Naive thymus-derived CD8-positive, alpha-beta T cell (primary cell): ENCODE results near the gene LNP1. TPM values are rescaled to one million over a fixed set of nuclear protein-coding genes. Genes with fewer than 3 reads are reported as not detected.

Experiments
- ATAC-seq, 2 donors: fragments of 150-1000 bp; cut with Tn5 transposase in 1 of 2; sonication (Bioruptor Pico), chemical (Tn5 transposase) in 1 of 2; 1 replicate in 1 of 2; 2 replicates in 1 of 2; pipeline ENCODE4 v1.10.0; 2021; ENCODE audit warnings: mild to moderate bottlenecking in 2 of 2, moderate library complexity in 2 of 2
- POLR2A ChIA-PET: fragments of 350-600 bp; sonication (Branson Sonifier 250); formaldehyde crosslinking; loops from one replicate; lab custom pipeline; 2021; ENCODE audit warnings: antibody characterized with exemption; lab: Charles Lee
- DNase-seq, 10 donors: peaks; one replicate each; pipeline versions ENCODE4 v3.0.0 to v3.0.0-alpha.2; 2020 to 2022
- H3K27ac Mint-ChIP-seq, 10 donors: one replicate each; pipeline ENCODE4 v1.8.0; 2020 to 2022; ENCODE audit warnings: mild to moderate bottlenecking in 10 of 10, mixed read lengths in 10 of 10, moderate library complexity in 4 of 10, inconsistent platforms in 1 of 10
- H3K27me3 Mint-ChIP-seq, 5 donors: one replicate each; pipeline ENCODE4 v1.8.0; 2021 to 2022; ENCODE audit warnings: mixed read lengths in 5 of 5
- H3K36me3 Mint-ChIP-seq, 3 donors: one replicate each; pipeline ENCODE4 v1.8.0; 2020 to 2022; ENCODE audit warnings: mixed read lengths in 3 of 3, mild to moderate bottlenecking in 2 of 3, inconsistent platforms in 1 of 3
- H3K4me1 Mint-ChIP-seq, 4 donors: one replicate each; pipeline ENCODE4 v1.8.0; 2021 to 2022; ENCODE audit warnings: mixed read lengths in 4 of 4
- H3K4me3 Mint-ChIP-seq, 10 donors: one replicate each; pipeline ENCODE4 v1.8.0; 2020 to 2022; ENCODE audit warnings: mild to moderate bottlenecking in 10 of 10, mixed read lengths in 10 of 10, moderate library complexity in 6 of 10, inconsistent platforms in 1 of 10
- H3K9me3 Mint-ChIP-seq, 9 donors: one replicate each; pipeline ENCODE4 v1.8.0; 2020 to 2022; ENCODE audit warnings: mixed read lengths in 9 of 9, mild to moderate bottlenecking in 3 of 9, inconsistent platforms in 1 of 9, moderate library complexity in 1 of 9
- polyA plus RNA-seq, 3 donors: library from polyadenylated mRNA; unstranded; fragments of 300-500 nt; fragmentation: Illumina TruSeq; gene quantifications; one replicate each; pipeline ENCODE4 v1.2.3, GENCODE V29; 2021
- total RNA-seq, 8 experiments: library from RNA in 2 of 8; stranded (reverse) in 2 of 8; gene quantifications; one replicate each; pipeline ENCODE4 v1.2.3 and lab custom pipeline; 2021 to 2026

Gene LNP1
- total and polyA plus RNA-seq, 5 experiments from 2014 or later: 0.40 to 2.4 (median 2.0) TPM

DNA sequence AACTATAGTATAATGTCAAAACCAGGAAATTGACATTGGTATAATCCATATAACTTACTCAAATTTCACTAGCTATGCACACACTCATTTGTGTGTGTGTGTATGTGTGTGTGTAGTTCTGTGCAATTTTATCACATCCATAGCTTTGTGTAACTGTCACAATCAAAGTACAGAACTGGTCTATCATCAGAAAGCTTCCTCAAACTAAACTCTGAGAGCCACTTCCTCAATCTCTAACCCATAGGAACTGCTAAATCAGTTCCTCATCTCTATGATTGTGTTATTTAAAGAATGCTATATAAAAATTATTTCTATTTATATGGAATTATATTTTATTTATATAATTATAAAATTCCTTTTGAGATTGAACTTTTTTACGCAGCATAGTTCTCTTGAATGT is 18.1 kb downstream of the LNP1 start:
- no peak overlapping the region for H3K4me3 Mint-ChIP-seq
- peaks cover 0 to 4% (median 0%) of the 10 kb centered on the region in 5 donors for H3K27me3 Mint-ChIP-seq
- ATAC-seq (no peak), DNase-seq (no peak)
- H3K4me1 Mint-ChIP-seq: peaks cover 0 to 6% (median under 1%) of the 10 kb centered on the region in 4 donors
- H3K27ac Mint-ChIP-seq: no peak overlapping the region
- peaks cover 0 to 8% (median 0%) of the 10 kb centered on the region in 3 donors for H3K36me3 Mint-ChIP-seq
- POLR2A ChIA-PET: no interaction called here
- peaks cover 0 to 21% (median 8%) of the 10 kb centered on the region in 9 donors for H3K9me3 Mint-ChIP-seq

DNA sequence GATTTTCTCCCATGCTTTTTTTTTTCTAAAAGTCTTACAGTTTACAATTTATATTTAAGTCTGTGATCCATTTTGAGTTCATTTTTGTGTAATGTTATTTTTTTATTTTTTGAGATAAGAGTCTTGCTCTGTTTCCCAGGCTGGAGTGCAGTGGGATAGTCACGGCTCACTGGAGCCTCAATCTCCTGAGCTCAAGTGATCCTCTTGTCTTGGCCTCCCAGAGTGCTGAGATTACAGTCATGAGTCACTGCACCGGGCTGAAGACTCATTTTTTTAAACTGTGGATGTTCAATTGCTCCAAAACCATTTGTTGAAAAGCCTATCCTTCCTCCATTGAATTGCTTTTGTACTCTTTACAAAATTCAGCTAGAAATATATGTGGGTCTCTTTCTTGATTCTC is 19.5 kb downstream of the LNP1 start:
- no peak overlapping the region for H3K27ac Mint-ChIP-seq
- H3K36me3 Mint-ChIP-seq: peaks cover 0 to 8% (median 0%) of the 10 kb centered on the region in 3 donors
- POLR2A ChIA-PET: no interaction called here

DNA sequence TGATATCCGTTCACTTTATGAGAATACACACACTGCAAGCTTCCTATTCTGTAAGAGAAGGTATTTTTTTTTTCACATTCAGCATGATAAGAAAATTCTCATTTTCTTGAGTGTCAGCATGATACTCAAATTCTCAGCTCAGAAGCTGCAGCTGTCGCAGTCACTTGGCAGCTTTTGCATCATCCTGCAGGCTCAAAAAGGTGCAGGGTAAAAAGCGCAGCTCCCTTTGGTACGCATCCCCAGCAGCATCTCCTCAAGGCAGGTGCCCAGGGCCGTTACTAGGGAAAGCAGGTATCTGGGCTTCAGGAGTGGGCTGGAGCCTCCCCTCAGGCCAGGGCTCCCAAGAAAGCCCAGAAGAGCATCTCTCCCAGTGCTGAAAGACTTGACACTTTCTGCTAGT is 22.3 kb downstream of the LNP1 start:
- Mint-ChIP-seq H3K9me3 (no peaks in the 10 kb centered on the region), H3K36me3 (peaks cover 0 to 4% (median 4%) of the 10 kb centered on the region in 3 donors), H3K27ac (no peak overlapping the region), H3K4me1 (peaks cover 0 to 6% (median under 1%) of the 10 kb centered on the region in 4 donors), H3K27me3 (peaks cover 0 to 9% (median 8%) of the 10 kb centered on the region in 5 donors), H3K4me3 (no peak overlapping the region)
- ATAC-seq (no peak), DNase-seq (no peak)
- POLR2A ChIA-PET: no interaction called here

More for the DNA sequence above, 19.5 kb downstream of the LNP1 start:
- Mint-ChIP-seq H3K4me1 (peaks cover 0 to 6% (median under 1%) of the 10 kb centered on the region in 4 donors), H3K27me3 (peaks cover 0 to 8% (median 5%) of the 10 kb centered on the region in 5 donors), H3K4me3 (no peak overlapping the region), H3K9me3 (peaks cover 0 to 10% (median 2%) of the 10 kb centered on the region in 9 donors)
- DNase-seq: no peak
- ATAC-seq: no peak

DNA sequence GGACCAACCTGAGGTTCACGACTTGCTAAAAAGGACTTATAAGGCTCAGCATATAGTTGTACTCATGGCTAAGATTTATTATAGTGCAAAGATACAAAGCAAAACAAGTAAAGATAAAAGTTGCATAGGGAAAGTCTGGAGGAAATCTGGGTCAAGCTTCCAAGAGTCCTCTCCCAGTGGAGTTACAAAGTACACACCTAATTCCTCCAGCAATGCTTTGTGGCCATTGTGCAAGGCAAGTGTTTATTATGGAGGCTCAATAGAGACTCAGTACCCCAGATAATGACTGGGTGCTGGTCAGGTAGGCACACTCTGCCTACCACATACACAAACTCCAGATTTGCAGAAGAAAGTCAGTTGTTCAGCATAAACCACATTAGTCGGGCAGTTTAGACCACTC is 22.9 kb downstream of the LNP1 start:
- Mint-ChIP-seq H3K36me3 (peaks cover 0 to 4% (median 4%) of the 10 kb centered on the region in 3 donors), H3K27me3 (peaks cover 0 to 9% (median 8%) of the 10 kb centered on the region in 5 donors), H3K9me3 (no peaks in the 10 kb centered on the region), H3K4me3 (no peak overlapping the region), H3K4me1 (peaks cover 0 to 4% (median 0%) of the 10 kb centered on the region in 4 donors), H3K27ac (no peak overlapping the region)
- DNase-seq: no peak
- POLR2A ChIA-PET: no interaction called here
- ATAC-seq: no peak

DNA sequence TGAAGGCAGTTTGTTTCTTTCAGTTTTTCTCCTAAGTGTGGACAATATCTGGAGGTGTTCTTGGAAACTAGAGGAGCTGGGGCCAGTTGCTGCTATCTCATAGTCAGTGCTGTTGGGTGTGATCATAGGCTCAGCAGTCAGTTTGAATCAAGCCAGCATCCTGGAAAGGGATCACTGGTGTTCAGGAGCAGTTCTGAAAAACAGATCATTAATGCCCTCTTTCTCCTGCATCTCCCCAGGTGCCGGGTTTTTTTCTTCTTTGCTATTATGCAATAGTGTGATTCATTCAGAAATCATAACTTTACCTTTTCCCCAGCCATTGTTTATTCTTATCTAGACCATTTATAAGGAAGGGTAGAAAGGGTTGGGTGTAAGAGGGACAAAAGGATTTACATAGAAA is 24.0 kb downstream of the LNP1 start:
- H3K27me3 Mint-ChIP-seq: peaks cover 0 to 9% (median 8%) of the 10 kb centered on the region in 5 donors

DNA sequence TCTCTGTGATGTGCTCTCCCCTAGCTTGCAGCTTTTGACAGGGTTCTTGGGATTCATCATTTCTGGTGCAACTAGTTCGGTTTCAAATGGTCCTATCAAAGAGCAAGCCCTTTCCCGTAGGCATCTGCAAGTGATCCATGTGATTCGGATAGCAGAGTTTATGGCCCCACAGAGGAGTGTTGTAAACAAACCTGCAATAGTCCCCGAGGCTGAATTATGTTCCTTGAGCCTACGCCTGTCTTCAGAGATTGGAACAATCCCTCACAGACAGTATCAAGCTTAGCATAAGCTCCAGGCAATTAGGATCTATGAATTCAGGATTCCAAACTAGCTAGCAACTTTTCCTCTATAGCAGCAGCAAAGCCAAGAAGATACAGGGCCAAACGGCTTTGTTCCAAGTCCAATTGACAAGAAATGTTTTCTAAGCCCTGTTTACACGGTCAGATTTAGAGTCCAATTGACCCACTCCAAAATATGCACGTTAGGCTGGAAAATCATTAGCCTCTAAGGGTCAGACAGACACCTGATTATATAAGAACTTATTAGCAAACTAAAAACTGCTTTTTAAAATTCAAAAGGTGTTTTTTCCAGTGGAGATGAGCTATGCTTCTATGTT is 24.8 kb downstream of the LNP1 start:
- POLR2A ChIA-PET: no interaction called here
- Mint-ChIP-seq H3K27me3 (peaks cover 0 to 9% (median 8%) of the 10 kb centered on the region in 5 donors), H3K27ac (no peak overlapping the region), H3K4me3 (no peak overlapping the region), H3K36me3 (peaks cover 0 to 4% (median 0%) of the 10 kb centered on the region in 3 donors), H3K4me1 (no peaks in the 10 kb centered on the region), H3K9me3 (no peaks in the 10 kb centered on the region)
- ATAC-seq (no peak), DNase-seq (no peak)

More for the DNA sequence above, 24.0 kb downstream of the LNP1 start:
- ATAC-seq (no peak), DNase-seq (no peak)
- no peaks in the 10 kb centered on the region for H3K9me3 Mint-ChIP-seq
- no peak overlapping the region for H3K4me3 Mint-ChIP-seq
- H3K36me3 Mint-ChIP-seq: peaks cover 0 to 4% (median 4%) of the 10 kb centered on the region in 3 donors
- H3K27ac Mint-ChIP-seq: peak overlapping the region in 1 of 10 donors; percentile 9
- POLR2A ChIA-PET: no interaction called here
- no peaks in the 10 kb centered on the region for H3K4me1 Mint-ChIP-seq

DNA sequence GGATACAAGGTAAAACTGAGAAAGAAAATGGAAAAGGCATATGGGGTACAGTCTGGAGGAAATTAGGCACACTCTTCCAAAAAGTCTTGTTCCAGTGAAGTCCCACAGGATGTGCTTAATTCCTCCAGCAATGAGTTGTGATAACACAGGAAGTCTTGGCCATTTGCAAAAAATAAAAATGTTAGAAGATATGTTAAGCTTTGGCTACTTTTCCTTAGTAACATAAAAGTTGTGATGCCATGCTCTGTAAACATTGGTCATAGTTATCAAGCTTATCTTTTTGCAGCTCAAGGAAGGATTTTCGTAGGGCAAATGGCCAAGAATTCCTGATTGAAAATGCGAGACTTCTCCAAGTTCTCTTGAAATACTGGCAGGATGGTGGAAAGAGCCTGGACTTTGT is 26.4 kb downstream of the LNP1 start:
- Mint-ChIP-seq H3K36me3 (peaks cover 0 to 4% (median 0%) of the 10 kb centered on the region in 3 donors), H3K27ac (no peak overlapping the region), H3K4me3 (no peak overlapping the region), H3K27me3 (peaks cover 0 to 9% (median 8%) of the 10 kb centered on the region in 5 donors), H3K9me3 (no peaks in the 10 kb centered on the region), H3K4me1 (no peaks in the 10 kb centered on the region)
- POLR2A ChIA-PET: no interaction called here
- DNase-seq (no peak), ATAC-seq (no peak)

DNA sequence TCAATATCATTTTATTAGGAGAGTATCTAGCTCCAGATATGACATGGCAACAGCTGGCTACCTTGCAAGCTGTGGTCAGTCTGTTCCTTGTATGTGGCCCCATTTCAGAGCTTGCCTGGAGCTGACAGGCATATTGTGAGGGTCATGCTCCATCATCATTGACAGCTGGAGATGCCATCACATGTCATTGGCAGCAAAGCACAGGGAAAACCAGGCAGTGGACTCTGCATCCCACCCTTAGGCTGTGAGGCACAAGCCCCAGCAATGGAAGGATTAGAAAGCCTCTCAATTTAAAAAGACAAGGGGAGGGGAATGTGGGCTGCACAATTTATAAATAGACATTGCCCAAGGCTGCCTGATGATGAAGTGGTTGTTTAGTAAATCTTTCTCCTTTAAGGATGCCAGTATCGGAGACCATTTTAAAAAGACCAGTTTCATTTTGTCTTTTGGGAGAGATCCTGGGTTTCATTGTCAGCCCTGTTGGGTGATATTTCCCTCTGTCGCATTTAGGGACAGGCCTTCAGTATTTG is 27.9 kb downstream of the LNP1 start:
- peaks cover 2 to 4% (median 4%) of the 10 kb centered on the region in 3 donors for H3K36me3 Mint-ChIP-seq
- no peaks in the 10 kb centered on the region for H3K4me1 Mint-ChIP-seq

DNA sequence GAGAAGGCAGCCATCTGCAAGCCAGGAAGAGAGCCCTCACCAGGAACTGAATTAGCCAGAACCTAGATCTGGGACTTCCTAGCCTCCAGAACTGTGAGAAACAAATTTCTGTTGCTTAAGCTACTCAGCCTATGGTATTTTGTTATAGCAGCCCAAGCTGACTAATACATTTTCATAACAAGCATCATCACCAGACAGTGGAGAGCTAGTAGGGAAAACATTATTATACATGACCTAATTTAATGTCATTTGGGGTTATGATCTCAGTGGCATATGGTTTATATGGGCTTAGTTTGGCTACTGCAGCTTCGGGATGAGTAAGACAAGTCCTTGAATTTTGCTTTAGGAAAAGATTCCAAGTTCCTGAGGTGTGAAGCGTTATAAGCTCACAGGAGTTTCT is 35.6 kb downstream of the LNP1 start:
- Mint-ChIP-seq H3K36me3 (peaks cover 2 to 11% (median 5%) of the 10 kb centered on the region in 3 donors), H3K9me3 (peaks cover 0 to 8% (median 1%) of the 10 kb centered on the region in 9 donors), H3K27ac (no peak overlapping the region), H3K4me1 (peaks cover 7 to 10% (median 9%) of the 10 kb centered on the region in 4 donors), H3K4me3 (no peak overlapping the region), H3K27me3 (no peaks in the 10 kb centered on the region)
- ATAC-seq (no peak), DNase-seq (no peak)
- POLR2A ChIA-PET: no interaction called here

More for the DNA sequence above, 27.9 kb downstream of the LNP1 start:
- no peak overlapping the region for H3K4me3 Mint-ChIP-seq
- peaks cover 0 to 9% (median 5%) of the 10 kb centered on the region in 5 donors for H3K27me3 Mint-ChIP-seq
- ATAC-seq (no peak), DNase-seq (no peak)
- POLR2A ChIA-PET: no interaction called here
- no peaks in the 10 kb centered on the region for H3K9me3 Mint-ChIP-seq
- peak overlapping the region in 1 of 10 donors; percentile 35 for H3K27ac Mint-ChIP-seq

DNA sequence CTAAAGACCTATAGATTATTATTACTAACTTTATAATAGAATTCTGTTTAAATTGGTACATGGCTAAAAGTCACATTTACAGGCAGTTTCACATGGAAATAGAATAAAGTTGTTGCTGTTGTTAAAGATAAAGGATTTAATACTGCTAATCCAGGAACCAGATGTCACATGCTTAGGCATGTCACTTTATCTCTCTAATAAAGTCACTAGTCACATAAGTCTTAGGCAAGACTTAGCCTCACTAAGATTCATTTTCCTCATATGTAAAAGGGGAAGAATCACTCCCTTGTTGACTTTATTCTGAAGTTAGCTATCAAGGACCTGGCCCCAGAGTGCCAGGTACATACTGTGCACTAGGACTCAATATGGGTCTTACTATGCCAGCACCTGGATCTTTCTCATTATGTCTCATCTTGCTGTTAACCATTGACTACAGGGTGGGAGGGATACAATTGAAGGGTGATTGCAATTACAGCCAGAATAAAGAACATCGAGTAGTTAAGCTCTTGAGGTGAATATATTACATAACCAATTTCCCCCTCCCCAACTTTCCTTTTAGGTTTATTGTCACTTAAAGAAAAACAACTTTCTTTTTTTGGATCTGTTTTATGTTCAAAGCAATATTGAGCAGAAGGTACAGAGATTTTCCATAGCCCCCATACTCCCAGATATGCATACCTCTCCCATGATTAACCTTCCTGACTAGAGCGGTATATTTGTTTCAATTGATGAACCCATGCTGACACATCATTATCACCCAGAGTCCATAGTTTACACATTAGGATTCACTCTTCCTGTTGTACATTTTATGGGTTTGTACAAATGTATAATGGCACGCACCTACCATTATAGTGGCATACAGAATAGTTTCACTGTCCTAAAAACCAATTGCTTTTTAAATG is 36.6 kb downstream of the LNP1 start:
- H3K9me3 Mint-ChIP-seq: peaks cover 0 to 8% (median 1%) of the 10 kb centered on the region in 9 donors
- no peak overlapping the region for H3K27ac Mint-ChIP-seq
- ATAC-seq: no peak
- no peaks in the 10 kb centered on the region for H3K27me3 Mint-ChIP-seq
- POLR2A ChIA-PET: no interaction called here
- no peak for DNase-seq
- H3K4me1 Mint-ChIP-seq: peaks cover 7 to 10% (median 9%) of the 10 kb centered on the region in 4 donors
- no peak overlapping the region for H3K4me3 Mint-ChIP-seq
- peaks cover 2 to 11% (median 5%) of the 10 kb centered on the region in 3 donors for H3K36me3 Mint-ChIP-seq

DNA sequence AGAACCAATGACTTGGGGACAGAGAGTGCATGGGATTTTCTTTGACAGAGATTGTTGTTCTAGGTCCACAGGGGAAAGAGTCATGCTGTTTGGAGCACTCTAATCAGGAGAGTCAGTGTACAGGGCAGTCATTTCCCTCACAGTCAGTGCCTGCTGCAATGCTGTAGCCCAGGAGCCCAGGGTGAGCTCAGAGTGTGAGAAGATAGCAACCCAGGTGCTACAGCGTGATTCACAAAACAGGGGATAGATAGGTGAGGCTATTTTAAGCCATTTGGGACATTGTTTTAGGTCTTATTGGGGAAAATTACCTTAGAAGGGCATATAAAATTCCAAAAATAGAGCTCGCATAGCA is 37.3 kb downstream of the LNP1 start:
- H3K36me3 Mint-ChIP-seq: peaks cover 0 to 9% (median 5%) of the 10 kb centered on the region in 3 donors
- ATAC-seq (no peak), DNase-seq (no peak)
- H3K9me3 Mint-ChIP-seq: peaks cover 0 to 8% (median 1%) of the 10 kb centered on the region in 9 donors
- POLR2A ChIA-PET: no interaction called here
- no peaks in the 10 kb centered on the region for H3K27me3 Mint-ChIP-seq
- peaks cover 7 to 10% (median 9%) of the 10 kb centered on the region in 4 donors for H3K4me1 Mint-ChIP-seq
- no peak overlapping the region for H3K27ac Mint-ChIP-seq
- H3K4me3 Mint-ChIP-seq: no peak overlapping the region

DNA sequence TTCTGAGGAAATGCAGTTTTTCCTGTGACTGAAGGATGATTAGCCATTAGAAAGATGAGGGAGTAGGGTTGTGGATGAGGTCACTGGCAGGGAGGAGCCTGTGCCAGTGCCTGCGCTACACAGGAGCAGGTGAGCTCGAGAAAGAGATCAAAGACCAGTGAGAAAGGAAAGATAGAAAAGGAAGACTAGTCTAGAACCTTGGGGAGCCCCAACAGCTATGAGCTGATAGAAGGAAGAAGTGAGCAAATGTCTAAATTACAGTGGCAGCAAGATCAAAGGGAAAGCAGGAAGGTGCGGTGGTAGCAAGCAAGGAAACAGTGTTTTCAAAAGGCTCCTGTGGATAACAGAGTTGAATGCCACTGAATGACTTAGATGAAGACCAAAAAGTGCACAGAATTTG is 39.6 kb downstream of the LNP1 start:
- Mint-ChIP-seq H3K27me3 (no peaks in the 10 kb centered on the region), H3K4me1 (peaks cover 7 to 10% (median 9%) of the 10 kb centered on the region in 4 donors), H3K9me3 (peaks cover 0 to 3% (median 0%) of the 10 kb centered on the region in 9 donors), H3K4me3 (peak overlapping the region in 5 of 10 donors; percentile 2 to 64 (median 53)), H3K27ac (peak overlapping the region in 7 of 10 donors; percentile 12 to 83 (median 44)), H3K36me3 (peaks cover 0 to 16% (median 4%) of the 10 kb centered on the region in 3 donors)
- DNase-seq: peak in 4 of 10 donors; percentile 10 to 33 (median 24)
- POLR2A ChIA-PET: no interaction called here
- peak; percentile 49 to 75 for ATAC-seq
